Measurements from ENCODE around the gene SPOP.
"Not testable (repeated sequence)": the region's sequence is repeated elsewhere in the genome, so short reads cannot be mapped to it uniquely, and the experiment has no call there.

Gene SPOP

GRCh38 chr17:49571764-49572163 lies 106.1 kb downstream of the SPOP start:
- no peak for DNase-seq

- DNase-seq: no peak
These were observed 106.6 kb downstream of the SPOP start for GRCh38 chr17:49571283-49571682.

DNA sequence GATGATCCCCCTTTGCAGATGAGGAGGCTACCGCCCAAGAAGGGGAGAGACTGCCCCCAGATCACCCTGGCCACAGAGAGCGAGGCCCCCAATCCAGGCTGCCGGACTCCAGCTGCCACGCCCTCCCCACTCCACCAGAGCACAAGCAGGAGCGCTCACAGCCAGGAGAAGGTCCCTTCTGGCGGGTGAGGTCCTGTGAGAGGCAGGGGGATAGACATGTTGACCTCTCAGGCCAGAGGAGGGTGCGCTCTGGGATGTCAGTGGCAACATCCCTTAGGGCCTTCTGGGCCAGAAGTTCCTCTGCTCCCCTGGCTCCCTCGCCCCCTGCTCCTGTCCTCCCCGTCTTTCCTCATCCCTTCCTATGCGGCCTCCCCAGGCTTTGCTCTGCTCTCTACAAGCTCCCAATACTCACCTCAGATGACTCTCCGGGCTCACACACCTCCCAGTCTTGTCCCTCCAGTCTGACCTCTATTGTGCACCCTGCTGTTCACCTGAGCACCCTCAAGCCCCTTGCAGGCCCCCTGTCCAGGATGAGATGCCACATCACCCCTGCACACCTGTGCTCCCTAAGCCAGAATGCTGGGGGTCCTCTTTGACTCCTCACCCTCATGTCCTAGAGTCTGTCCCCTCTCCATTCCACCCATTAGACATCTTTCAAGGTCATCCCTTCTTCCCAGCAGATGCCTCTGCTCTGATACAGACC lies 107.2 kb downstream of the SPOP start:
- DNase-seq: no peak

DNA sequence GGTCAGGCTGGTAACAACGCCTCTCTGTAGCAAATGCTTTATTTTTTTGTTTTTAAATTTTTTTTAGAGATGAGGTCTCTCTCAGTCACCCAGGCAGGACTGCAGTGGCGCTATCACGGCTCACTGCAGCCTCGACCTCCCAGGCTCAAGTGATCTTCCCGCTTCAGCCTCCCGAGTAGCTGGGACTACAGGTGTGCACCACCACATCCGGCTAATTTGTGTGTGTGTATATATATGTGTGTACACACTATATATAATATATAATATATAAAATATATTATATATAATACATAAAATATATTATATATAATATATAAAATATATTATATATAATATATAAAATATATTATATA lies 109.2 kb downstream of the SPOP start:
- DNase-seq: not testable (repeated sequence)

GRCh38 chr17:49567871-49568694 lies 109.8 kb downstream of the SPOP start:
- peak; percentile 63 for DNase-seq

DNA sequence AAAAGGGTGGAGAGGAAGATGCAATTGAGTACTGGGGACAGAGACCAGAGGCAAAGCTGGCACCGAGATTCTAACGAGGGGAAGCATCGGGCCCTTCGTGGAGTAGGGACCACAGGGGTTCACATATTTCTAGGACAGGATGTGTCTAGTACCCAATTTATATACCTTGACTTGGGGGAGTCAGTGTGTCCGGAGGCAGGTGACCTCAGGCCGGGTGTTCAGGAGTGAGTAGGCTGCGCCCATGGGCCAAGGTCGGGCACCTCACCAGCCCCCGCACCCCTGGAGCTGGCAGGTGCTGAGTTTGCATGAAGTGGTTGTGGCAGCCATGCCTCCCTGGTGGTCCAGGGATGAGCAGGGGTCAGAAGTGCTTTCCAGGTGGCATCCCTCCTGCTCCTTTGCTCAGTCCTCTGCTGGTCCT lies 110.8 kb downstream of the SPOP start:
- no peak for DNase-seq

- DNase-seq: no peak
These were observed 111.2 kb downstream of the SPOP start for GRCh38 chr17:49566668-49567071.

GRCh38 chr17:49565948-49566491 lies 111.9 kb downstream of the SPOP start:
- no peak for DNase-seq

DNA sequence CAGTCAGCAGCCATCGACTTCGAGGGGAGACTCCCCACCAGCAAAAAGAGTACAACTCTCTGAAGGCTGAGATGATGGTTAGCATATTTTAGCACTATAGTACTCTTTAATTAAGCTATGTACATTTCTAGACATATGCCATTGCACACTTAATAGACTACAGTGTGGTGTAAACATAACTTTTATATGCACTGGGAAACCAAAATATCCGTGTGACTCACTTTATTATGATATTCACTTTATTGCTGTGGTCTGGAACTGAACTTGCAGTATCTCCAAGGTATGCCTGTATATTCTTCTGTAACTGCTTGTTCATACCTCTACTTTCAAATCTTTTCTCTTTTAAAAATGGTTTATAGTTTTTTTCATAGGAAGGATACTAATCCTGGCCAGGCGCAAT lies 113.3 kb downstream of the SPOP start:
- DNase-seq: no peak

DNA sequence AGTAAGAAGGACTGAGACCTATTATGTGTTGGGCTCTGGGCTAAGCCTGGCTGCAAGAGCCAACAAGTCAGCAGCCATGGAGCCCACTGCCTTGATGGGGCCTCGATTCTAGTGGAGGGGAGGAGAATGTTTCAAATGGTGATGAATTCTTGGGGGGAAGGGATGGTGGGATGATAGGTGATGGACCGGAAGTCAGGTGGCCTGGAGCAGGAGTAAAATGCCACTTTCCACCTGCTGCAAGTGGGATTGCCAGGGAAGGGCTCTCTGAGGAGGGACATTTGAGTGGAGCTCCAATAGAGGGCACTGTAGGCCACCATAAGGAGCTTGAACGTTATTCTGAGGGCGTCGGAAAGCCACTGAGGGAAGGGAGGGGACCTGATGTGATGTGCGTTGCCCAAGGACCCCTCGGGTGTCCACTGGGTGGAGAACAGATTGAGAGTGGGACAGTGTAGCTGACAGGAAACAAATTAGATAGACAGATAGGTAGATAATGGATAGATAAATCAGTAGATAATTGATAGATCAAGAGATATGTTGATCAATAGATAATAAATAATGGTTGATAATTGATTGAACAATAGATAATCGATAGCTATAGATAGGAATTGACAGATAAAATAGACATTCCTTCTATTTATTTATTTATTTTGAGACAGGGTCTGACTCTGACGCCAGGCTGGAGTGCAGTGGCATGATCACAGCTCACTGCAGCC lies 120.4 kb downstream of the SPOP start:
- DNase-seq: peak; percentile 16

GRCh38 chr17:49556223-49556943 lies 121.5 kb downstream of the SPOP start:
- DNase-seq: peak; percentile 73

- DNase-seq: no peak
These were observed 122.2 kb downstream of the SPOP start for GRCh38 chr17:49555495-49556222.

DNA sequence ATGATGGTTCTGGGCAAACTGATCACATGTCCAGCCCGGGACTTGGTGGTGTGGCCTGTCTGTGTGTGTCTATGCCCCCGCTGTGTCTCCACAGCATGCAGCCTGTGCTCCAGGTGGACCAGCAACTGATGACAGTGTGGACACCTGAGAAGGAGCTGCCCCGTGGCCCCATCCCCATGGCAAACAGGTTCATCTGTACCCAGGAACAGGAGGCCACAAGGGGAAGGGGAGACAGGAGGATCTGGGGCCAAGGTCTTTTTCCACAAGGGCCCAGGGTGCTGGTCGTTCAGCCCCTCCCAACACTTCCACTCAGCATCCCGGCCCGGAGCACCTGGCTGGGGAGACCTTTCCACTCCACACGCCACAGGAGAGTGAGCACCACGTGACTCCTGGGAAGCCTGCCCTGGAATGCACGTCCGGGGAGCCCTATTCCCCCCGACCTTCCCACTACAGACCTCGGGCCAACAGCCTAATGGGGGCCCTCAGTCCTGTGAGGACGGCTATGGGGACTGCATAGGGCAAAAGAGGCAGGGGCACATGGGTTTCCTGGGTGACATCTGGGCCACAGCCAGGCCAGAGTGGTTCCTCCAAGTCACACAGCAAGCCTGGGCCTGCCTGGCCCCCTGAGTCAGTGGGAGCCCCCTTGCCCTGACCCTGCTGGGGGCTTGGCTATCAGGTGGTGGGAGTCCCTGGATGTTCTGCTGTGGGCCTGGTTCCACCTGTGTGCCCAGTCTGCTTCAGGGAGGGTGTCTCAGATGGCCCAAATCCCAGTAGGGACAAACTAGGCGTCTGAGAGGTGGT lies 123.0 kb downstream of the SPOP start:
- DNase-seq: no peak

GRCh38 chr17:49553676-49554335 lies 124.1 kb downstream of the SPOP start:
- DNase-seq: no peak

DNA sequence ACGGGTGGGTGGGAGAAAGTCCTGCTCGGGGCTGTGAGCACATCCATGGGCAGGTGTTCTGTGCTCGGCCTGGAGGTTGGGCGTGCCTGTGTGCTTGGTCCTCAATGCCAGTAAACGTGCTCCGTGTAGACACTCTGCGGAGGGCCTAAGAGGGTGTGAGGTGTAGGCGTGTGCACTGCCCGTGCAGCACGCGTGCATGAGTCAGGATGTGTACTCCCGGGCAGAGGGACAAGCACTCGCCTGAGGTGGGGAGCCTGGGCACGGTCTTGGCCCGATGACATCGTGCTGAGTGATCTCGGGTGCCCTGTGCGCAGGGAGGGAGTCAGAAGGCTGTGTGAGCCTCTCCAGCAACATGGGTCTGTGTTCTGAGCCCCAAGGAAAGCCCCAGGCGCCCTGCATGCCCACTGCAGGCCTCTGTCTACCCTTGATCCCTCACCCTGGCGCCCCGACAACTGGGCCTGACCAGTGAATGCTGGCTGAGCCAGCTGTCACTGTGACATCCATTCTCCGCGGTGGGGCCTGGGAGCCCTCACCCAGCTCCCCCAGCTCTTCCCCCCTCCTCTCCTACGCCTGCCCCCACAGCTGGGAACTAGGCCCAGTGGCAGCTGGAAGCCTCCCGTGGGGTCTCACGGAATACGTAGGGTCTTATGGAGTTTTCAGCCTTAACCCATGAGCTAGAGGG lies 125.7 kb downstream of the SPOP start:
- DNase-seq: no peak

- DNase-seq: no peak
These were observed 126.5 kb downstream of the SPOP start for GRCh38 chr17:49551221-49552069.

DNA sequence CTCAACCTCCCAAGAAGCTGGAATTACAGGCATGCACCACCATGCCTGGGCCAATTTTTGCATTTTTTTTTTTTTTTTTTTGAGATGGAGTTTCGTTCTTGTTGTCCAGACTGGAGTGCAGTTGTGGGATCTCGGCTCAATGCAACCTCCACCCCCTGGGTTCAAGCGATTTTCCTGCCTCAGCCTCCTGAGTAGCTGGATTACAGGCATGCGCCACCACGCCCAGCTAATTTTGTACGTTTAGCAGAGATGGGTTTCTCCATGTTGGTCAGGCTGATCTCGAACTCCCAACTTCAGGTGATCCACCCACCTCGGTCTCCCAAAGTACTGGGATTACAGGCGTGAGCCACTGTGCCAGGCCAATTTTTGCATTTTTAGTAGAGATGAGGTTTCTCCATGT lies 127.1 kb downstream of the SPOP start:
- not testable (repeated sequence) for DNase-seq

GRCh38 chr17:49549691-49550678 lies 127.9 kb downstream of the SPOP start:
- DNase-seq: no peak
